ENCODE results near the gene OR13D1. TPM values are rescaled to one million over a fixed set of nuclear protein-coding genes. Genes with fewer than 3 reads are reported as not detected.

OR13D1 gene
- total RNA-seq, 2 experiments from 2014 or later, result not detected

Other genes starting within 250 kb of the OR13D1 start
- not detected for gene OR13F1, start 190.3 kb upstream of the OR13D1 start, total RNA-seq
- gene OR13C4, start 167.3 kb upstream of the OR13D1 start, total RNA-seq, result not detected
- gene OR13C3, start 157.7 kb upstream of the OR13D1 start, total RNA-seq, result not detected
- gene OR13C8, start 125.3 kb upstream of the OR13D1 start, total RNA-seq, result not detected
- not detected for gene OR13C5, start 95.1 kb upstream of the OR13D1 start, total RNA-seq
- not detected for gene OR13C2, start 88.9 kb upstream of the OR13D1 start, total RNA-seq
- gene OR13C9, start 76.3 kb upstream of the OR13D1 start, total RNA-seq, result not detected
- 10 to 100 TPM in 1 of 2 experiments, 1 to 10 TPM in 1; 7.2 to 11.7 TPM for gene NIPSNAP3A, start 53.2 kb downstream of the OR13D1 start, total RNA-seq
- gene NIPSNAP3B, start 69.6 kb downstream of the OR13D1 start, total RNA-seq, result under 1 TPM; 0.85 to 0.90 TPM
- 1 to 10 TPM; 4.5 to 5.2 TPM for gene ABCA1, start 233.6 kb downstream of the OR13D1 start, total RNA-seq

Measured in activated CD4-positive, alpha-beta T cell treated with anti-CD3 and anti-CD28 coated beads for 36 hours (primary cell).